GM23338 (cell line): ENCODE measurements around the gene RHBDL3. TPM values are rescaled to one million over a fixed set of nuclear protein-coding genes. Genes with fewer than 3 reads are reported as not detected.
A peak's percentile ranks its signal among the peaks of the same experiment; 100 is the strongest.
"Not testable (repeated sequence)": the region's sequence is repeated elsewhere in the genome, so short reads cannot be mapped to it uniquely, and the experiment has no call there.

Experiments
- ATAC-seq: fragments of 200-7000 bp; cut with Tn5 transposase; 3 replicates; pipeline ENCODE4 v1.9.1; 2020
- DNase-seq: peaks from one replicate; pipeline ENCODE4 v3.0.0-alpha.2; 2015; ENCODE audit warnings: low spot score
- H2AFZ ChIP-seq: fragments of 200-600 bp; sonication (generic); 2 replicates; pipeline ENCODE4 v1.8.0; 2016; ENCODE audit warnings: antibody characterized with exemption, mild to moderate bottlenecking, moderate library complexity
- H3F3A ChIP-seq: fragments of 200-600 bp; sonication (generic); replicated peaks from 2 replicates; pipeline ENCODE4 v1.8.0; 2017; ENCODE audit warnings: antibody characterized with exemption, mixed run types, low read depth
- H3K27ac ChIP-seq: fragments of 200-600 bp; sonication (generic); 2 replicates; pipeline ENCODE4 v1.6.1; 2016; ENCODE audit warnings: low read depth
- H3K27me3 ChIP-seq: fragments of 200-600 bp; sonication (generic); 2 replicates; pipeline ENCODE4 v1.8.0; 2016; ENCODE audit warnings: mild to moderate bottlenecking, mixed run types, moderate library complexity; ENCODE audit not compliant: insufficient read depth
- H3K36me3 ChIP-seq: fragments of 200-600 bp; sonication (generic); 2 replicates; pipeline ENCODE4 v1.8.0; 2016; ENCODE audit warnings: mild to moderate bottlenecking; ENCODE audit not compliant: insufficient read depth
- H3K4me1 ChIP-seq: fragments of 200-600 bp; sonication (generic); 2 replicates; pipeline ENCODE4 v1.8.0; 2016; ENCODE audit warnings: mild to moderate bottlenecking, moderate library complexity; ENCODE audit not compliant: insufficient read depth
- H3K4me2 ChIP-seq: fragments of 200-600 bp; sonication (generic); 2 replicates; pipeline ENCODE4 v1.7.1; 2017; ENCODE audit warnings: mixed run types
- H3K4me3 ChIP-seq: fragments of 200-600 bp; sonication (generic); 2 replicates; pipeline ENCODE4 v1.6.1; 2016; ENCODE audit warnings: mixed run types
- H3K79me2 ChIP-seq: fragments of 200-600 bp; sonication (generic); replicated peaks from 2 replicates; pipeline ENCODE4 v1.8.0; 2017; ENCODE audit warnings: mild to moderate bottlenecking; ENCODE audit not compliant: insufficient read depth
- H3K9me2 ChIP-seq: fragments of 200-600 bp; sonication (generic); 2 replicates; pipeline ENCODE4 v1.8.0; 2017; ENCODE audit not compliant: insufficient read depth
- H4K20me1 ChIP-seq: fragments of 200-600 bp; sonication (generic); replicated peaks from 2 replicates; pipeline ENCODE4 v1.8.0; 2017; ENCODE audit warnings: mild to moderate bottlenecking; ENCODE audit not compliant: insufficient read depth
- H3K27ac Mint-ChIP-seq: 2 replicates; pipeline ENCODE4 v1.8.0; 2020; ENCODE audit warnings: inconsistent platforms, mild to moderate bottlenecking, moderate library complexity, mixed read lengths
- H3K27me3 Mint-ChIP-seq: 3 replicates; pipeline ENCODE4 v1.8.0; 2022; ENCODE audit warnings: low read depth, mild to moderate bottlenecking, moderate library complexity, mixed read lengths, inconsistent platforms; ENCODE audit not compliant: insufficient read depth, poor library complexity
- H3K36me3 Mint-ChIP-seq: 3 replicates; pipeline ENCODE4 v1.8.0; 2021; ENCODE audit warnings: low read depth, mild to moderate bottlenecking, inconsistent platforms, moderate library complexity, mixed read lengths
- H3K4me1 Mint-ChIP-seq: 3 replicates; pipeline ENCODE4 v1.8.0; 2020; ENCODE audit warnings: mild to moderate bottlenecking, inconsistent platforms, mixed read lengths
- H3K4me3 Mint-ChIP-seq: 3 replicates; pipeline ENCODE4 v1.8.0; 2021; ENCODE audit warnings: moderate library complexity, mild to moderate bottlenecking, inconsistent platforms, mixed read lengths
- H3K9me3 Mint-ChIP-seq: 3 replicates; pipeline ENCODE4 v1.8.0; 2020; ENCODE audit warnings: moderate library complexity, mild to moderate bottlenecking, inconsistent platforms, mixed read lengths
- CREB1 ChIP-seq: fragments of 250-450 bp; sonication (Bioruptor Pico); IDR thresholded peaks from 2 replicates; pipeline ENCODE4 v1.5.0; 2020; ENCODE audit warnings: low read depth, mild to moderate bottlenecking, moderate library complexity
- CTCF ChIP-seq, 2 experiments: fragments of 200-600 bp in 1 of 2; sonication (generic) in 1 of 2; conservative IDR thresholded peaks; 2 replicates each; pipeline versions ENCODE4 v1.5.1 to v1.6.1; 2016 to 2017; ENCODE audit warnings: antibody characterized with exemption in 2 of 2, low read depth in 2 of 2, mild to moderate bottlenecking in 2 of 2, moderate library complexity in 1 of 2
- JUNB ChIP-seq: IDR thresholded peaks from one replicate; pipeline ENCODE4 v1.6.1; 2016; ENCODE audit warnings: antibody characterized with exemption; ENCODE audit not compliant: unreplicated experiment
- REST ChIP-seq: IDR thresholded peaks from one replicate; pipeline ENCODE4 v1.6.1; 2018; ENCODE audit warnings: antibody characterized with exemption; ENCODE audit not compliant: unreplicated experiment
- ZNF114 ChIP-seq: fragments of 250-450 bp; sonication (Bioruptor Pico); IDR thresholded peaks from 2 replicates; pipeline ENCODE4 v1.5.0; 2020; ENCODE audit warnings: mild to moderate bottlenecking, moderate library complexity
- polyA plus RNA-seq: library from polyadenylated mRNA; unstranded; fragments of >200 nt; fragmentation: Nextera tagmentation; extraction: Ambion mirVana; gene quantifications from 2 replicates; pipeline ENCODE4 v1.2.1, GENCODE V29; 2016
- total RNA-seq: library from RNA; depleted of rRNA; stranded (reverse); fragments of >200 nt; shearing (Covaris generic); gene quantifications from 2 replicates; pipeline ENCODE4 v1.2.3, GENCODE V29; 2014

The RHBDL3 gene
- total and polyA plus RNA-seq, 2 experiments from 2014 or later = 2.3 to 8.1 TPM

- no peak overlapping the region for H2AFZ ChIP-seq
- Mint-ChIP-seq H3K36me3 (0 out of 3 replicates have a peak, but pooled peaks cover 2% of the 10 kb centered on the region), H3K4me3 (no peak overlapping the region), H3K27ac (no peak overlapping the region), H3K9me3 (peaks cover 3% of the 10 kb centered on the region; the same call in 2 of the 3 replicates), H3K27me3 (peaks cover 9% of the 10 kb centered on the region), H3K4me1 (peaks cover 31% of the 10 kb centered on the region)
- H3K4me3 ChIP-seq = no peak overlapping the region
- ATAC-seq (peak; percentile 88), DNase-seq (peak; percentile 90)
- 0 out of 2 replicates have a peak, but pooled peaks cover 2% of the 10 kb centered on the region for H3F3A ChIP-seq
- no peaks in the 10 kb centered on the region for H3K9me2 ChIP-seq
- H3K4me1 ChIP-seq = peaks cover 14% of the 10 kb centered on the region
- no peaks in the 10 kb centered on the region for H4K20me1 ChIP-seq
- no peaks in the 10 kb centered on the region for H3K36me3 ChIP-seq
- no peak overlapping the region for H3K27ac ChIP-seq
- H3K27me3 ChIP-seq = no peaks in the 10 kb centered on the region
- TF ChIP-seq CTCF (conservative IDR thresholded peaks at IDR 0.05; ENCODE audit: low read depth in 2 of 2) (peak; percentile 98 to 99), ZNF114 (CRISPR knock-in tag) (no peak)
- no peak overlapping the region for H3K4me2 ChIP-seq
- H3K79me2 ChIP-seq = no peaks in the 10 kb centered on the region
These were observed 53.9 kb downstream of the RHBDL3 start for GRCh38 chr17:32319548-32319905.

- H3K79me2 ChIP-seq, H3K27me3 ChIP-seq, H4K20me1 ChIP-seq, H3K27ac Mint-ChIP-seq, H3K27ac ChIP-seq, H2AFZ ChIP-seq, H3F3A ChIP-seq, H3K27me3 Mint-ChIP-seq, H3K36me3 Mint-ChIP-seq, H3K4me2 ChIP-seq, H3K36me3 ChIP-seq, H3K9me3 Mint-ChIP-seq, H3K4me3 Mint-ChIP-seq, DNase-seq, H3K9me2 ChIP-seq, H3K4me3 ChIP-seq, ATAC-seq: not testable (repeated sequence)
- peaks cover 14% of the 10 kb centered on the region for H3K4me1 ChIP-seq
- peaks cover 29% of the 10 kb centered on the region for H3K4me1 Mint-ChIP-seq
These were observed 54.4 kb downstream of the RHBDL3 start for GRCh38 chr17:32320080-32320479.

- DNase-seq = no peak
- H3K27ac Mint-ChIP-seq = no peak overlapping the region
- H3F3A ChIP-seq = 0 out of 2 replicates have a peak, but pooled peaks cover 2% of the 10 kb centered on the region
- H3K79me2 ChIP-seq = no peaks in the 10 kb centered on the region
- H3K4me3 Mint-ChIP-seq = no peak overlapping the region
- no peaks in the 10 kb centered on the region for H4K20me1 ChIP-seq
- no peak overlapping the region for H2AFZ ChIP-seq
- no peaks in the 10 kb centered on the region for H3K27me3 ChIP-seq
- H3K27ac ChIP-seq = no peak overlapping the region
- H3K4me3 ChIP-seq = no peak overlapping the region
- ATAC-seq = no peak
- peaks cover 3% of the 10 kb centered on the region; the same call in 2 of the 3 replicates for H3K9me3 Mint-ChIP-seq
- H3K4me1 ChIP-seq = peaks cover 10% of the 10 kb centered on the region
- H3K27me3 Mint-ChIP-seq = peaks cover 9% of the 10 kb centered on the region
- no peak overlapping the region for H3K4me2 ChIP-seq
- H3K36me3 ChIP-seq = no peaks in the 10 kb centered on the region
- H3K9me2 ChIP-seq = no peaks in the 10 kb centered on the region
- H3K36me3 Mint-ChIP-seq = 0 out of 3 replicates have a peak, but pooled peaks cover 2% of the 10 kb centered on the region
- H3K4me1 Mint-ChIP-seq = peaks cover 22% of the 10 kb centered on the region
- TF ChIP-seq JUNB (no peak), REST (no peak), ZNF114 (CRISPR knock-in tag) (no peak), CREB1 (no peak)
These were observed 55.2 kb downstream of the RHBDL3 start for GRCh38 chr17:32320847-32321246.
